HG03108 (cell line): ENCODE results near the gene FAM221B.
A peak's percentile ranks its signal among the peaks of the same experiment; 100 is the strongest.

ENCODE experiments used
- ATAC-seq: cut with Tn5 transposase; IDR thresholded peaks from one replicate; pipeline ENCODE4 v1.9.1; 2021; ENCODE audit warnings: moderate library complexity; ENCODE audit not compliant: unreplicated experiment

Gene FAM221B

GRCh38 chr9:35822926-35823325 is 5.6 kb downstream of the FAM221B start:
- no peak for ATAC-seq

DNA sequence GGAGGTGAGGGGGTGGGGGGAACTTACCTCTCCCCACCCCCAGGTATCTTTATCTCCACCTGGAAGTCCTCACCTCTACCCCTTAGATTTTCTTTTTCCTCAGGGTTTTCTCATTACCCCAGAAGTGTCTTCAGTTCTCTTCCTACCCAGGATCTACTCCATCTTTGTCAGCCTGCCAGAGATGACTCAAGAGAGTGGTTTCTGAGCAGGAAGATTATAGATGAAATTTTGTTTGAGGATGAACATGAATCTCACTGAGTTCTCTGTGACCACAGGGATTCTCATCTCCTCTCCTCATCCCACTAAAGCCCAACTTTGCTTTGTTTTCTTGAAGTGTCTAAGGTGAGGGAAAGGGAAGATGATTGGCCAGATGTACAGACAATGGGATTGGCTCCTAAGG is 8.5 kb downstream of the FAM221B start:
- no peak for ATAC-seq

- no peak for ATAC-seq
Observed at GRCh38 chr9:35818341-35818740, 10.2 kb downstream of the FAM221B start.

DNA sequence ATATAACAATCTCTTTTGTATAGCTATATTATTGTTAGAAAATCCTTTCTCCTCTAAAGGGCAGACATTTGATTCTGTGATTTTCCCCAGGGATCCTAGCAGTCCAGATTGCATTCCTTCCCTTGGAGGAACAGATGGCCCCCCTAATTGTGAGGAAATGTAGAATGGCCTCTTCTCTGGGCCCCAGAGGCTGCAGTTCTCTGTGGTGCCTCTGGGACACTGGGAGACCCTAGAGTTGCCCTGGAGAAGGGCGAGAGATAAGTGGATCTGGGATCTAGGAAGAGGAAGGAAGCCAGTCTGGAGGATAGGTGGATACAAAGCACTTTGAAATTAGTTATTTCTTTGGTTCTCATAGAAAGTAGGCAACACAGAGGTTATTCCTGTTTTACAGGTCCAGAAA is 11.8 kb downstream of the FAM221B start:
- no peak for ATAC-seq

DNA sequence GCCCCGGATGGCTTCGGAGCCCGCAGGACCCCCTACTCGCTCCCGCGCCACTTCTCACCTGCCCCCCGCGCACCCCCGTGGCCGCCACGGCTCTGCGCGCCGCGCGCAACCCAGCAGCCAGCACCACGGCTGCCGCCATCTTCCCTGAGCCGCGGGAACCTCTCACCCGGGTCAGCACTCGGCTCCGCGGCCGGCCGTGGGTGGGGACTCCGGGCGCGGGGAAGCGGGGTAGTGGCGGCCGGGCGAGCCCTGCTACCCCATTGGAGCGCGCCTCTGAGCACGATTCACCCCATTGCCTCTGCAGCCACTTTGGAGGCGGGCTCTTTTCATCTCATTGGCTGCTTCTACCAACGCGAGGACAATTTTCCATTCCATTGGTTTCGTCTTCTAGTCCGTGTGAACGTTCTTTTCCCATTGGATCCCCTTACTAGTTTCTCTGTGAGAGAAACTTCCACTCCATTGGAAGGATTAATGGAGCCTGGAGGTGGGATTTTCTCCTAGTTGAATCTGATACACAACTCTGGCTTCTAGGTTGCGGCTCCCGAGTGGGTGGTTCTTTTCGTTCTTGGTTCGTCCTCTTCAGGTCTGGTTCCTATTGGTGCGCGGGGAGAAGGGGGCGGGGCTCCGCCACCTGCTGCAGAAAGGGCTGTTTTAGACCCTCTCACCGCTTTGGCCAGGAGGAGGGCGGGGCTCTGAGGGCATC is 13.5 kb downstream of the FAM221B start, which contains the start of gene HINT2:
HINT2 (minus strand) TSS at position 202 of the 703 bp plus-strand sequence; CDS start at position 139, 63 bp downstream.
- peak; percentile 66 for ATAC-seq

- peak; percentile 14 for ATAC-seq
Observed at GRCh38 chr9:35814106-35814840, 14.3 kb downstream of the FAM221B start.

- no peak for ATAC-seq
Observed at GRCh38 chr9:35813434-35814105, 15.0 kb downstream of the FAM221B start.

GRCh38 chr9:35812025-35812602 is 16.4 kb downstream of the FAM221B start, which contains the start of gene SPAG8:
Gene SPAG8, minus strand, starts transcription at chr9:35812262. Its CDS starts 115 bp downstream, at chr9:35812147.
- ATAC-seq = peak; percentile 51

DNA sequence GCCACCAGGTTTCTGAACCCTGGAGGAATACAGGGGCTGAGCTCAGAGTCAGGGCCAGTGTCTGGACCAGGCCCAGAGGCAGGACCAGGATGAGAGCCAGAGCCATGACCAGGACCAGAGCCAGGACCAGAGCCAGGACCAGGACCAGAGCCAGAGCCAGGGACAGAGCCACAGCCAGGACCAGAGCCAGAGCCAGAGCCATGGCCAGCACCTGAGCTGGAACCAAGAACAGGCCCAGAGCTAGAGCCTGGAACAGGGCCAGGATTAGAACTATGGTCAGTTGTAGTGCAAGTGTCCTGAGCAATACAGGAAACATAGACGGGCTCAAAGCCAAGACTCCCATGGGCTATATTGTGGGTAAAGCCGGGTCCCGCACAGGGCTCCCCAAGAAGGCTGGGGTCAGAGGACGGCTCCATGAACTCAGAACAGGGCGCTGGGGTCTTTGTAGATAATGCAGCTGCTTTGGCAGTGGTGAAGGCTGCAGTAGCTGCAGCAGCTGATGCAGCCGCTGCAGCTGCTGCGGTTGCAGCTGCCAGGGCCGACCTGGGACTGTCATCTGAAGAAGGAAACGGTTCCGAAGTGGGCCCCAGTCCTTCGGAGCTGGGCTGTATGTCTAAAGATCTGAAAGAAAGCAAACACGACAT is 17.0 kb downstream of the FAM221B start:
- ATAC-seq = no peak

- no peak for ATAC-seq
Observed at GRCh38 chr9:35810122-35810521, 18.4 kb downstream of the FAM221B start.

DNA sequence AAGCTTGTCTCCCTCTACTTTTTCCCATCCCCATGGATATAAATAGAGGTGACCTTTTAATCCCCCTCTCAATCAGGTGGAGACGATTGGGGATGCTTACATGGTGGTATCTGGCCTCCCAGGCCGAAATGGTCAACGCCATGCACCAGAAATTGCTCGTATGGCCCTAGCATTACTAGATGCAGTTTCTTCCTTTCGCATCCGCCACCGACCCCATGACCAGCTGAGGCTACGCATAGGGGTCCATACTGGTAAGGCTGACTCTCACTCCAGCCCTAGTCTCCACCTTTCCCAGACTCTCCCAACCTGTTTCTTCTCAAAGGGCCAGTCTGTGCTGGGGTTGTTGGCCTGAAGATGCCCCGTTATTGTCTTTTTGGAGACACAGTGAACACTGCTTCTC is 20.1 kb downstream of the FAM221B start:
- no peak for ATAC-seq

DNA sequence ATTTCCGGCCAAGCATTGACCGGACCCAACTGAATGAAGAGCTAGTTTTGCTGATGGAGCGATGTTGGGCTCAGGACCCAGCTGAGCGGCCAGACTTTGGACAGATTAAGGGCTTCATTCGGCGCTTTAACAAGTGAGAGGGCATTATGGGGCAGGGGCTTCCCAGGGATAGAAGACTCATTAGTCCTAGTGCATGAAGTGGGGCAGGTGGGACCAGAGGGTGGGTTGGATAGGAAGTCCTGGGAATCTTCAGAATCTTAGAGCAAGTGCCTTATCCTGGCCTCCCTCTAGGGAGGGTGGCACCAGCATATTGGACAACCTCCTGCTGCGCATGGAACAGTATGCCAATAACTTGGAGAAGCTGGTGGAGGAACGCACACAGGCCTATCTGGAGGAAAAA is 22.4 kb downstream of the FAM221B start:
- ATAC-seq = no peak

GRCh38 chr9:35801328-35802128 is 27.0 kb downstream of the FAM221B start:
- no peak for ATAC-seq

DNA sequence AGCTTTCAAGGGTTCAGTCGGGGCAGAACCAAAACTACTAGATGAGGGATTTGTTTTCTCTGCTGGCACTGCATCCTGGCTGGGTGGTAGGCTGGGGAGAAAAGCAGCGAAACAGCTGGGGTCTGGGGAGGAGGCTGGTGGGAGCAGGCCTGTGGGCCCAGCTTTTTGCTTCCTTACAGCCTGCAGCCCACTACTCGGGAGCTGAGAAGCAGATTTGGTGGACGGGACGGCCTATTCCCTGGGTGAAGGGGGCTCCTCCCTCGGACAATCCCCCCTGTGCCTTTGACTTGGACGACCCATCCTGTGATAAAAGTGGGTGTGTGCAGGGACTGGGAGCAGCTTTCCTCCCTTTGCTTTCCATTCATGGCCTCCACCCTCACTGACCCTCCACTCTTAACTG is 28.0 kb downstream of the FAM221B start:
- no peak for ATAC-seq

DNA sequence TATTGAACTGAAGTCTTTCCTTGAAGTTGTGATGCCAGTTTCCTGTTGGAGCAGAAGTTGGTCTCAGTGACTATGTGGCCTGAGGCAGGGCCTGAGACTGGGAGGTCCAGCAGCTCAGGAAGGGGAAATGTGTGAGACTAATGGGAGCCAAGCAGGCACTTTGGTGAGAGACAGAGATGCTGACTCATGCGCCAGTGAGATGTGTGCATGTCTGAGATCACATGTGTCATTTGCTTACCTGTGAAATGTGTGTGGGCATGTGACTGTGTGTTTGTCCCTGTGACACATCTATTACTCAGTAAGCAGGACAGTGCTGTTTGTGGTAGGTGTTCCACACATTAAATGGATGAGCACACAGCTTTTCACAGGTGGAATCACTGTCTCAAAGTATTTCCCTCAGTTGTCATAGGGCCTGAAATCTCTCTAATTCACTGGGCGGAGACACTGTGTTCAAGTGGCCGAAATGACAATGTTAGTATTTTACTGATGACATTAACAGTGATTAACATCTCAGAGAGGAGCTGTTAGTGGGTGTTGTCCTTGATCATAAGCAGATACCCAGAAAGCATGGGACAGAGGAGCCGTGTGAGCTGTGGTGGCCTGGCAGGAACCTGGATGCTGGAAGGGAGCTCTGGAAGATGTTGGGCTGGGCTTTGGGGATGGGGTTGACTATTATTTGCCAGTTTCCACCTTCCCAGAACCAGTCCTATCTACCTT is 29.7 kb downstream of the FAM221B start:
- ATAC-seq = no peak

DNA sequence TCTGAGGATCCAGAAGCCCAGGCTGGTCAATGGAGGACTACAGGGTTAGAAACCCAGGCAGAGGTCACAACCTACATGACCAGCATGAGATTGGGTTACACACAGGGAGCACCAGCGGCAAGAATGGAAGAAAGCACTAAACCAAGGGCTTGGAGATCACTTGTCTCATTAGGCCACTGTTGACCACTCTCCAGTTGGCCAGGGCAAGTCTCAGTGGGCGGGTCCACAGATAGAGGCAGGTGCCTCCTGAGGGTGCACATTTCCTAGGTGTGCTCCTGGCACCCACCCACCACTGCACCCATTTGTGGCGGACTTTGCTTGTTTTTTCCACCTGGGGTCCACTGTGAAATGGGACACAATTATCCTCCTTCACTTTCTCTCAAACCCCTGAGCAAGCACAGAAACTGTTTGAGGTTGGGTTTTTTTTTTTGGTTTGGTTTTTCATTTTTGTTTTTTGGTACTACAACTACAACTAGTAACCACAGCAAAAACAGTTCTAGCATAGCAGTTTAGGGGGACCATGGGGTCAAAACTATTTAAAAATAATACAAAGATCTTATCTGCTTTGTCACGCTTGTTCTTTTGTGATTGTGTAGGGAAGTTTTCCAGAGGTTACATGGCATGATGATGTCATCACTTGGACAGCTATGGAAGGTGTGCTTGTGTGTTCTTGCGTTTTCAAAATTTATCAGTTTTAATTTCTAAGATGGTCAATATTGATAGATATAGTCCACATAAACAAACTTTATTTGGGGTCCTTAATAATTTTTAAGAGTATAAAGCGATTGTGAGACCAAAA is 31.0 kb downstream of the FAM221B start:
- no peak for ATAC-seq

- ATAC-seq = no peak
Observed at GRCh38 chr9:35795695-35796094, 32.8 kb downstream of the FAM221B start.

- ATAC-seq = no peak
Observed at GRCh38 chr9:35793461-35793860, 35.1 kb downstream of the FAM221B start.

GRCh38 chr9:35792826-35793225 is 35.7 kb downstream of the FAM221B start:
- ATAC-seq = no peak
